COR-L47 (cell line): Measurements from ENCODE around the gene NCKAP5.
"Not testable (repeated sequence)": the region's sequence is repeated elsewhere in the genome, so short reads cannot be mapped to it uniquely, and the experiment has no call there.

Experiments
- DNase-seq: peaks from one replicate; lab custom pipeline; 2025; lab: John Stamatoyannopoulos, UW

NCKAP5 gene

DNA sequence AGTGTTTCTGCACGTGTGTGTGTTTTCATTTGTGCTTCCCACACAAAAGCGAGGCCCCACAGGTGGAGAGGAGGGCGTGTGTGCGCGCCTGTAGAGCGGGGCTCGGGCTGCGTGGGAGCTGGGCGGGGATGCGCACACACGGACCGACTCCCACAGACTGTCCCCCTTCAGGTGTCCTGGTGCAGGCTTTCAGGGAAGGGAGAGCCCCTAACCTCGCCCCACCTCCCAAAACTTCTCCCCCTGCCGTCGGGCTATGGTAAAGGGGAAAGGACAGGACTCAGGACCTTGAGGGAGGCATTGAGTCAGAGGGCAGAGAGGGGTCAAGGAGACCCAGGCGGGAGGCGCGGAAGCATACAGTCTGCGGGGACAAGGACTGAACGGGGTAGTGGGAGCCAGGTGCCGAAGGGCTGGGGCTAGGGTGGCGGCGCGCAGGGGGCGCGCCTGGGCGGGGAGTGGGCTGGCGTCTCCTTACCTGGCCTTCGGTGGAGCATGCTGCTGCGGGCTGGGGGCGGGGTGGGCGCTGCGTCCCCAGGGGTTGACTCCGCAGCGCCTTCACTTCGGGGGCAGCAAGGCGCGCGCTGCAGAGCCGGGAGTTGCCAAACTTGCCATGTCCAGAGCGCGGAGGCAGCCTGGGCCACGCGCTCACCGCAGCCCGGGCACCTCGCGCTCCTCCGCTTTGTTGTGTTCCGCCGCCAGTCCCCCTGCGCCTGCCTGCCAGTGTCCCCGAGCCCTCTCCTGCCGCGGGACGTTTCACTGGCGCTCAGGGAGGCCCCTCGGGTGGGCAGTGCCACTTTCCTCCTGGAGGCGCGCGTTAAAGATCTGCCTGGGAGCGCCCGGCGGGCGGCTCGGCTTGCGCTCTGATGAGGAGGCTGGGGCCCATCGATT lies 302.0 kb downstream of the NCKAP5 start:
- DNase-seq, result no peak

- DNase-seq, result no peak
Observed at GRCh38 chr2:133265432-133265949, 302.8 kb downstream of the NCKAP5 start.

DNA sequence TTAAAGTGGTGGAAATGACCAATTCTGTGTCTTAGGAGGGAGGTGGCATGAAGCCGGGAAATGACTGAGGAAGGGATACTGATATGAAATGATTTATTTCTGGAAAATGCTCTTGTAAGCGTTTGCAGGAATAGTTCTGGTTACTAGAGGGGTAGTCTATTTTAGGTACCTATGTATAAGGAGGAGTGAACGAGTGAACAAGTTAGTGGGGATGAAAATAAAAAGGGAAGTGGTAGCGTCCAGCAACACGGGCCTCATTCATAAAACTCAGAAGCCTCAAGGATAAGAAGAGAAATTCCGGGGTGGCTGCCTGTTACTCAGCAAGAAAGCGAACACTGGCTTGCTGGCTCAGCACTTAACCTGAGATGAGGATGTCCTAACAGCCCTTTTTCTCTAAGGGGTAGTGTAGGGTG lies 303.3 kb downstream of the NCKAP5 start:
- no peak for DNase-seq

DNA sequence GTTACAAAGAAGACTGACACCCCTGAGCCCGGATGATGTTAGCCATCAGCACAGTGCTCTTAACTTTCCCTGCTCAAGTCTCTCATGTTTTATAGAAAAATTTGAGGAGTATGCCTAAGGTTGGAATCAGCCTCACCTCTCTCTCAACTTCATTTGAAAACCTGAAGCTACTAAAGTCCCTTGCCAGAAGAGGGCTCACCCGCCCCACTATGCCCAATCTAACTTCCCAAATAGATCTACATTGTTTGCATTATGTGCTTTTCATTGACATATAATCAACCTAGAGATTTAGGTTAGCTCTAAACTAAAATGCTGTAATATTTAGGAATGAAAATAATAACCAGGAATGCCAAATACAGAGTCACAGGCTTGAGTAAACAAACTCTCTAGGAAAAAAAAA lies 305.4 kb downstream of the NCKAP5 start:
- DNase-seq, result no peak

DNA sequence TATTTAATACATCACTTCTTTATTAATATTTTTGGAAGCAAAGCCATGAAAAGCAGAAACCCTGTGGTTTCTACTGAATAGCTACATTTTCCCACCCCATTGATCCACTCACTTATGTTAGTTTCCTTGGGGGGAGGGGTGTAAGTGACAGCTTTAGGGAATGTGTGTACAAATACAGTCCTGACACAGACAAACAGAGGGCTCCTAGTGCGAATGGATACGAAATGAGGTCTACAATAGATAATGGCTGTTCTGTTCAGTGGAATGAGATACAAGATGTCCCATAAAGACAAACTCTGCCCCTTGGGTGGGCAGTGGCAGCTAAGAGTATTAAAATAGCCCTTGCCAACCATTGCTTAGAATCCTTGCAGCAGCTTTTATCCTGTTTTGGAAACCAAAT lies 312.9 kb downstream of the NCKAP5 start:
- DNase-seq, result no peak

DNA sequence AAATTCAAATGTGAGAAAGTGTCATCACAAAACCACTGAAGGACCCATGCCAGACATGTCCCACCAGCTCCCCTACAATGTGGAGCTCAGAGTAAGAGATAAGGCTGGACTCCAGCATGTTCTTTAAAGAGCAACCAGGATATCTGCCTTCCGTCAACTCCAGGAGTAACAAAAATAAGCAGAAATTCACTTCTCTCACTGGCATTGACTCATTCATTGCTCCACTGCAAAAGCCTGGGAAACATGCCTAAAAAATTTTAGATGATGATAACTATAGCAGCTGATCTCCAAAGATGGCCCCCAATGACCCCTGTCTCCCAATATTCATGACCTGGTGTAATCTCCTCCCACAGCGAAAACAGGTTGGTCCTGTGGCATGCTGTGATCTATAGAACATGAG lies 314.5 kb downstream of the NCKAP5 start:
- no peak for DNase-seq

- DNase-seq, result no peak
Observed at GRCh38 chr2:133252780-133253355, 315.4 kb downstream of the NCKAP5 start.

GRCh38 chr2:133249362-133249761 lies 318.9 kb downstream of the NCKAP5 start:
- DNase-seq, result no peak

DNA sequence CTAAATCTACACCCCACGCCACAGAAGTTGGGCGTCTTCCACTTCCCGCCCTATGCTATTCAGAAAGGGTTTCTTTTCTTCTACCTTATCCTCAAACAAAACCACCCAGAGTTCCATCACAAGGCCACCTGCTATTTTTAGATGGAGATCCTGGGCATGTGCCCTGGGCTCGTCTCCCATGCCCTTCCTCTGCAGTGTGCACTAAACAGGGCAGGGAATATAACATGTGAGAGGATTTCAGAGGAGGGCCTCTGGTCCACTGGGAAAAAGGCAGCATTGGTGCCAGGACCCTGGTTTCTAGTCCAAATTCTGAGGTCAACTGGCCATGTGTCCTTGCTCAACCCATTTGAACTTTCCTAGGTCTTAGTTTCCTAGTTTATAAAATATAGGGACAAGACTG lies 320.0 kb downstream of the NCKAP5 start:
- no peak for DNase-seq

DNA sequence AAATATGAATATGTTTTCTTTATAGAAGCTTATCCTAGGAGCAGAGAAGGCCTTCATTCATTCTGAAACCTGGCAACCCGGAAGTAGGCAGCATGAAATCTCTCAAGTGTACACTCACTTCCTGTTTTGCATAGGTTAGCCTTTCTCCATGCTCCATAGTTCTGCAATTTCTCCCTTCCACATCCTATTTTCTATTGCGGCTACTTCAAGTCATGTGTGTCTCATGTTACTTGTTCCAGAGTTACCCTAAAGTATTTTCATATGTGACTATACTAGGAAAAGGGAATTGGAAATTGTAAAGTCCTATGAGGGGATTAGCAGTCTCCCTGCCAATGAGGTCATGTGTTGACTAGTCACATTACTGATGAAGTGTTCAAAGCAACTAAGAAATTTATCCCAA lies 320.6 kb downstream of the NCKAP5 start:
- DNase-seq, result no peak

DNA sequence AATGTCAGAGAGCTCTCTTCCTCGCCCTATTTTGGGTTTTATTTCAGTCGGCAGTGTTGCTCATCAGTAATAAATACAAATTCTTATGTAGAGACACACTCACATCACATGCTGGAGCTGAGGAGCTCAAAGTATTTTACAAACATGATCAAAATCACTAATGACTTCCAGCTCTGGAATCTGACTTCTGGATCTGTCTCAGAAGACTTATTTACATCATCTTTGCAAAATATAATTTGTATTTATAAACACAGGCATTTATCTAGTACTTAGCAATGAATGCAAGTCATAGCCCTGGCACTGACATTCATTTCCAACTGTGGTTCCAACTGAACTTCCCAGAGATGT lies 327.1 kb downstream of the NCKAP5 start:
- no peak for DNase-seq

DNA sequence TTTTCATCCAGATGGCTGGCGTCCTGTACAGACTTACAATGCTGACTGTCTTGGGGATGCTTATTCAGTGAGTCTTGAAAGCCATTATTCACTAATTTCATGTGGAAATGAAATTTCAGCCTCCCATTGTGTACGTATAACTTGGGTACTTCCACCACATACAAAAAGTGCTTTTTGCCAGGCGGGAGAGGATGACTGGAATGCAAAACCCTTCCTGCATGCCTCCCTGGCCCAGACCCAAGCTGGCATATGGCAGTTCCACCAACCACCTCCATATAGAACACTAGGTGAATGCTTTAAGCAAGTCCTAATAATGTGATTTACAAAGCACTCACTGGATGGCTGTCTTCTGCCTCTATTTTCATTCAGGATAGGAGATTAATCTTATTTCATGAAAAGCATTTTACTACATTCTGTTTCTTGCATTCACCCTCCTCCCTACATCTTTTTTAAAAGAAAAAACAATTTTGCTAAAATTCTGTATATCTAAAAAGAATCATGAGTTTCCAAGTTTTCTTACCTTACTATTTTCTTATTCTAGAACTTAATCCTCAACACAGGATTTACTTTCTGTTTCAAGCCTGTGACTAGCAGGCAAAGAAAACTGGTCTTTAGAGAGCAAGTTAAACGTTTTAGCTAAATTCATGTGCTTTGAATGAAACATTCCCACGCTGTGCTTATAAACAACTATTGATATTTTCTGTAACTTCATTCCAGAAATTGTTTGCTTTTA lies 327.6 kb downstream of the NCKAP5 start:
- no peak for DNase-seq

DNA sequence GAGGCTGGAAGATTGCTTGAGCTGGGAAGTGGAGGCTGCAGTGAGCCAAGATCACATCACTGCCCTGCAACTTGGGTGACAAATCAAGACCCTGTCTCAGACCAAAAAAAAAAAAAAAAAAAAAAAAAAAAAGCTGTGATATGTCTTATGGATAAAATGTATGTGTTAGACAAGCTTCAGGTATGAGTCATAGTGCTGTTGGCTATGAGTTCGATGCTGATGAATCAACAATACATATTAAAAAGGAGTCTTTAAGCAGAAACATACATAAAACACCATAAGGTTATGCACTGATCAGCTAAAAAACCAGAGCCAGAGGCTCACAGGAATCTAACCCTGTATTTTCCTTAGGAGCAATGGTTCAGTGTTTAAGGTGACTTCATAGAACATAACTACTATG lies 332.3 kb downstream of the NCKAP5 start:
- DNase-seq, result no peak

- DNase-seq, result no peak
Observed at GRCh38 chr2:133232556-133232955, 335.7 kb downstream of the NCKAP5 start.

GRCh38 chr2:133231264-133231663 lies 337.0 kb downstream of the NCKAP5 start:
- no peak for DNase-seq

DNA sequence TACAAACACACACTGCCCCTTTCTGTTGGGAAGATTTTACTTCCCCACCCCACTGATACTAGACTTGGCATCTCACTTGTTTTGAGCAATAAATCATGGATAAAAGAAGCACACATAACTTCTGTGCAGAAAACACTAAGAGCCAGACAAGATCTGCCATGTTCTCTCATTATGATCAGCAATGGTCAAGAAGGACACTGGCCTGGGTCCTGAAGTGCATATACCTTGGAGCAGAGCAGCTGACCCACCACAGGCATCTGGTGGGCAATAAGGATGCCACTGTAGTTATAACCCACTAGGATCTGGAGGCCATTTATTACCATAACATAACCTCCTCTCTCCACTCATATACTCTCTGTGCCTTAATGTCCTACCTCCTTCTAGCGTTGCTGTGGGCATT lies 338.3 kb downstream of the NCKAP5 start:
- DNase-seq, result no peak

DNA sequence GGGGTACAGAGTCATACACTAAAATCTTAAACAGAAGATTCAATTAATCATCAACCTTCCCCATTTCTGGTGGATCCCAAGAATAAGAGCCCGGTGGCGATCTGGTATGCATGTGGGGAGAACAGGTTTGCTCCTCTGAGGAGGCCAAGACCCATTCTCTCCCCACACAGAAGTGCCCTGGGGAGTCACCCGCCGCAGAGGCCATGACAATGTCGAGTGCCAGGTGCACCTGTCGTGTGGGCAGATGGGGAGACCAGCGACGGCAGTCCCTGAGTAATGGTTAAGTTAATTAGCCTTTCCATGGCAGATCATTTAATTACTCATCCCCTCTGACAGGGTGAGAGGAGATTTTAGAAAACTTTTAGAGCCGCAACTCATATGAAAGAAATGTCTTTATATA lies 345.0 kb downstream of the NCKAP5 start:
- DNase-seq, result no peak

DNA sequence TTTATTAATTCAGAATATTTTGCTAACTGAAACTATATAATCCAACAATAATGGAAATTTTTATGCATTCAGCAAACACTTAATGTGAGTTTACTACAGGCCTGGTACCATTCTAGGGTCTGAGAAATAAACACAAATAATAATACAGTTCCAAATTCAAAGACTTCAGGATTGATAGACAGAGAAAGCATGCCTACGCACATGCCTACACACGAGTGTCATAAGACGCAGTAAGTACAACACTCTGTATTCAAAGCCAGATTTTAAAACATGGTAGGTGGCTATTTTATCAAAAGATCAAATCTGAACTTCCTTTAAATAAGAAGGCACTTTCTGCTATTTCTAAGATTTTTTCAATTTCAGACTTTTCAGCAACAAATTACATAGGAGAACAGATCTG lies 346.9 kb downstream of the NCKAP5 start:
- DNase-seq, result no peak

- DNase-seq, result no peak
Observed at GRCh38 chr2:133218204-133218603, 350.1 kb downstream of the NCKAP5 start.

- DNase-seq, result no peak
Observed at GRCh38 chr2:133215477-133215876, 352.8 kb downstream of the NCKAP5 start.

DNA sequence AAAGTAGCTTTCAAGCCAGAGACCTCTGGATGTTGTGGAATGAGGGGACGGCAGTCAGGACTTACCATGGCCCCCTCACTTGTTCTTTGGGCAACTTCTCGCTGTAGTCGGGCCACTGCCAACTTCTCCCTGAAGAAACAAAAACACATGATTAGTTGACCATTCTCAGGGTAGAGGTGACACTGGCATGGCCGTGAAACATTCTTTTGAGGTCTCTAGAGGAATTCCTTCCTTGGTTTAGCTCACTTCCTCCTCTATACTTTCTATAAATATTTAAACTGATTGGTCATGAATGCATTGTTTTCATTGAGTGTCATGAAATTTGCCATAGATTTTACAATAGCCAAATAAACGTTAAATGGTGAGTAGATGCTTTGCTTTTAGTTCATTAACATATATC lies 354.6 kb downstream of the NCKAP5 start:
- no peak for DNase-seq

DNA sequence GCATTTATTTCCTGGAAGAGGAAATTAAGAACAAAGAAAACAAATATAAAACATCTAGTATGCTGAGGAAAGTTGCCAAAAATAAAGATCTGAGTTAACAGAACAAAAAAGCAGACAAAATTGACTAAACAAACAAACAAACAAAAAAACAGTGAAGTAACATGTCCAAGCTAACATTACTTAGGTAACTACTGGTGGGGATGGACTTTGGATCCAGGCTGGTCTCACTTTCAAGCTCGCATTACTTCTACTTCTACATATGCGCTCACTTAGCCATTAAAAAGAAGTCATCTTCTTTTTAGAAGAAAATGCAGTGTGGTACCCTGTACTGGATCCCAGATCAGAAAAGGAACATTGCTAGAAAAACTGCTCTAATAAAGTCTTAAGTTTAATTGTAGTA lies 358.9 kb downstream of the NCKAP5 start:
- no peak for DNase-seq

DNA sequence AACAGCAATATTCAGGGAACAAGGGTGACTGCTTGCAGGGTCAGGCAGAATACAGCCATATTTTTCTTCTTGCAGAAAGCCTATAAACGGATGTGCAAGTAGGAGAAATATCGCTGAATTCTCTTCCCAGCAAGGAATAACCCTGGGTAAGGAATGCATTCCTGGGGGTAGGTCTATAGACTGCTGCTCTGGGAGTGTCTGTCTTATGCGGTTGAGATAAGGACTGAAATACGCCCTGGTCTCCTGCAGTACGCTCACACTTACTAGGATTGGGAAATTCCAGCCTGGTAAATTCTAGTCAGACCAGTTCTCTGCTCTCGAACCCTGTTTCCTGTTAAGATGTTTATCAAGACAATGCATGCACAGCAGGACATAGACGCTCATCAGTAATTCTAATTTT lies 361.6 kb downstream of the NCKAP5 start:
- not testable (repeated sequence) for DNase-seq
